Gastrocnemius medialis (tissue), 4 donors: ENCODE results near the gene LEKR1. TPM values are rescaled to one million over a fixed set of nuclear protein-coding genes. Genes with fewer than 3 reads are reported as not detected.

Experiments
- ATAC-seq, 2 donors: fragments of 150-250 bp; one replicate each; pipeline ENCODE4 v1.9.1; 2016
- DNase-seq, 2 donors: peaks; one replicate each; pipeline ENCODE4 v3.0.0-alpha.2; 2019
- H3K27ac ChIP-seq, 4 donors: fragments of 200-600 bp; sonication (generic); 1 replicate in 1 of 4; 2 replicates in 3 of 4; pipeline ENCODE4 v1.5.1; 2016 to 2018; ENCODE audit warnings: mild to moderate bottlenecking in 2 of 4, moderate library complexity in 1 of 4
- H3K27me3 ChIP-seq, 3 donors: fragments of 200-600 bp; sonication (generic) in 2 of 3; 1 replicate in 1 of 3; 2 replicates in 2 of 3; pipeline versions ENCODE4 v1.5.1 to v1.6.0; 2016 to 2019; ENCODE audit warnings: mild to moderate bottlenecking in 1 of 3, moderate library complexity in 1 of 3
- H3K36me3 ChIP-seq, 2 donors: fragments of 200-600 bp; sonication (generic) in 1 of 2; one replicate each; pipeline ENCODE4 v1.5.1; 2017 to 2018
- H3K4me1 ChIP-seq, 2 donors: fragments of 200-600 bp; sonication (generic) in 1 of 2; one replicate each; pipeline ENCODE4 v1.5.1; 2016 to 2017; ENCODE audit warnings: mild to moderate bottlenecking in 2 of 2
- H3K4me3 ChIP-seq, 4 donors: fragments of 200-600 bp; sonication (generic) in 3 of 4; 1 replicate in 1 of 4; 2 replicates in 3 of 4; pipeline ENCODE4 v1.5.1; 2016 to 2019; ENCODE audit warnings: mild to moderate bottlenecking in 2 of 4
- H3K9me3 ChIP-seq, 3 donors: fragments of 200-600 bp; sonication (generic) in 2 of 3; 1 replicate in 1 of 3; 2 replicates in 2 of 3; pipeline ENCODE4 v1.5.1; 2016 to 2019
- POLR2A ChIP-seq, 2 donors: fragments of 450-650 bp; IDR thresholded peaks; one replicate each; pipeline ENCODE4 v1.6.1; 2017; ENCODE audit warnings: antibody characterized with exemption in 2 of 2, mild to moderate bottlenecking in 2 of 2, moderate library complexity in 2 of 2
- in situ Hi-C, 4 donors: fragments of 200-750 bp; cut with MboI; loops; one replicate each; pipeline versions ENCODE4 v1.15.0 to v1.8.0; 2017; ENCODE audit warnings: low sequenced_read_pairs in 4 of 4
- intact Hi-C: fragments of 100-400 bp; cut with DNase I; formaldehyde crosslinking; loops from one replicate; pipeline ENCODE4 v1.15.1; 2023; ENCODE audit warnings: low total_unique reads
- total RNA-seq, 4 donors: library from RNA; depleted of rRNA; stranded (reverse); fragments of >200 nt; gene quantifications; one replicate each; pipeline versions ENCODE4 v1.1.0 to v1.2.3, GENCODE V29; 2016
- TF ChIP-seq, protein P1 (sequence below), 5 experiments: fragments of 450-650 bp in 3 of 5; fragments of 200-600 bp in 2 of 5; sonication (generic) in 2 of 5; IDR thresholded peaks in 4 of 5; conservative IDR thresholded peaks in 1 of 5; 1 replicate in 4 of 5; 2 replicates in 1 of 5; pipeline ENCODE4 v1.5.1; 2016 to 2019; ENCODE audit warnings: antibody characterized with exemption in 5 of 5, mild to moderate bottlenecking in 3 of 5, moderate library complexity in 3 of 5

LEKR1 gene
- total RNA-seq, 4 donors from 2014 or later = 0.20 to 0.56 TPM; not detected in 2

DNA sequence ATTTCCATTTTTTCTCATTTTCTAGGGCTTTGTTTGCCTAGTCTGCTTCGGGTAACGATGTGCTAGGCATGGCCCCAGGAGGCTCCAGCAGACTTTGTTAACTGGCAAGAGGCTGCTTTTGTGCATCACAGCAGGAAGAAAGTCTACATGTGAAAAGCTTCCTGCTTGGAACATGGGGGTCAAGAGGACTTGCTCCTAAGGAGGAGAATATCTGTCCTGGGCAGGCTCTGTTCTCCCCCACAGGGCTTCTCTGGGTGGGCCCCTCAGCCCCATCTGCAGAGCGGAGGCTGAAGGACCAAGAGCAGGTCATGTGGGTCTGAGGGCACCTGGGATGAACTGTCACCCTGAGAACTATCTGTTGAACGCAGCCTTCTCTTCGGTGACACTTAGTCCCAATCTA is 239.0 kb downstream of the LEKR1 start:
- no peaks in the 10 kb centered on the region for H3K9me3 ChIP-seq
- DNase-seq (no peak), ATAC-seq (no peak)
- intact Hi-C loops = no loop called here
- no peak for TF ChIP-seq POLR2A (IDR thresholded peaks at IDR 0.05)
- TF ChIP-seq, protein P1, sequence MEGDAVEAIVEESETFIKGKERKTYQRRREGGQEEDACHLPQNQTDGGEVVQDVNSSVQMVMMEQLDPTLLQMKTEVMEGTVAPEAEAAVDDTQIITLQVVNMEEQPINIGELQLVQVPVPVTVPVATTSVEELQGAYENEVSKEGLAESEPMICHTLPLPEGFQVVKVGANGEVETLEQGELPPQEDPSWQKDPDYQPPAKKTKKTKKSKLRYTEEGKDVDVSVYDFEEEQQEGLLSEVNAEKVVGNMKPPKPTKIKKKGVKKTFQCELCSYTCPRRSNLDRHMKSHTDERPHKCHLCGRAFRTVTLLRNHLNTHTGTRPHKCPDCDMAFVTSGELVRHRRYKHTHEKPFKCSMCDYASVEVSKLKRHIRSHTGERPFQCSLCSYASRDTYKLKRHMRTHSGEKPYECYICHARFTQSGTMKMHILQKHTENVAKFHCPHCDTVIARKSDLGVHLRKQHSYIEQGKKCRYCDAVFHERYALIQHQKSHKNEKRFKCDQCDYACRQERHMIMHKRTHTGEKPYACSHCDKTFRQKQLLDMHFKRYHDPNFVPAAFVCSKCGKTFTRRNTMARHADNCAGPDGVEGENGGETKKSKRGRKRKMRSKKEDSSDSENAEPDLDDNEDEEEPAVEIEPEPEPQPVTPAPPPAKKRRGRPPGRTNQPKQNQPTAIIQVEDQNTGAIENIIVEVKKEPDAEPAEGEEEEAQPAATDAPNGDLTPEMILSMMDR (IDR thresholded peaks at IDR 0.05 in 4 of 5, conservative IDR thresholded peaks at IDR 0.05 in 1 of 5) = no peak
- no peaks in the 10 kb centered on the region for H3K27me3 ChIP-seq
- H3K36me3 ChIP-seq = no peaks in the 10 kb centered on the region
- no peak overlapping the region for H3K4me3 ChIP-seq
- in situ Hi-C loops = no loop called here
- no peaks in the 10 kb centered on the region for H3K4me1 ChIP-seq
- H3K27ac ChIP-seq = no peak overlapping the region

DNA sequence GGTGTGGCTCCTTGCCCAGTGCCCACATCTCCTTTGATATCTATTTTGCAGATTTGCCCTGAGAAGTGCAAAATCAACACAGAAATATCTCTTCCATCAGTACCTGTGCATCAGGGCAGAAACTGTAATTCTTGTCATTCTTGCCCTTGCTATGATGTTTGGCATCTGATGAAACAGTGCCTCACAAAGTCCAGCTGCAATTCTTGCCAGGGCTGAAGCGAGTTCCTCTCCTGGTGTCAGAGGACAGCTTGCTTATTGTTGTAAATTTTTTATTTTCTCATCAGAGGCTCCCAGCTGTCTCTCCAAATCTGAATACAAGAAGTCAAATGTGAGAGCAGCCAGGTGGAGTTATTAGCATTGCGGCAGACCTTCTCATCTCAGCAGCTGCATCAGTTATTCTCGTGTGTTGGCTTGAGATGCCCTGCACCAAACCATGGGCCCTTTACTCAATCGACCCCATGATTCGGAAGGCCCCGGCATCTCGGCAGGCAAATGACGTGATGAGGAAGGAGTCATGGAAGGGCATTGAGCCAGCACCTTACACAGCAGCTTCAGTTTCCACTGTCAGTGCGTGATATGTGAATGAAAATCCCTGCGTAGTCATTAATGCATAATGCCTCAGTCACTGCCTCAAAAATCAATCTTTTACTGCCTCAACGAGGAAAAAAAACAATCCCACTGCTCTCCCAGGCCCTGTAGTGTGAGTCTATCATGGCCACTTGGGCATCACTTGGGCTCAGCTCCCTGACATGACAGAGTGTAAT is 240.4 kb downstream of the LEKR1 start:
- no peaks in the 10 kb centered on the region for H3K36me3 ChIP-seq
- in situ Hi-C loops (no loop called here), intact Hi-C loops (no loop called here)
- no peaks in the 10 kb centered on the region for H3K4me1 ChIP-seq
- no peaks in the 10 kb centered on the region for H3K27me3 ChIP-seq
- no peak overlapping the region for H3K4me3 ChIP-seq
- H3K27ac ChIP-seq = no peak overlapping the region
- DNase-seq (no peak), ATAC-seq (no peak)
- TF ChIP-seq POLR2A (IDR thresholded peaks at IDR 0.05) = no peak
- TF ChIP-seq, protein P1 (IDR thresholded peaks at IDR 0.05 in 4 of 5, conservative IDR thresholded peaks at IDR 0.05 in 1 of 5) = no peak
- no peaks in the 10 kb centered on the region for H3K9me3 ChIP-seq

- H3K27ac ChIP-seq = no peak overlapping the region
Observed at GRCh38 chr3:157067114-157067513, 241.0 kb downstream of the LEKR1 start.

DNA sequence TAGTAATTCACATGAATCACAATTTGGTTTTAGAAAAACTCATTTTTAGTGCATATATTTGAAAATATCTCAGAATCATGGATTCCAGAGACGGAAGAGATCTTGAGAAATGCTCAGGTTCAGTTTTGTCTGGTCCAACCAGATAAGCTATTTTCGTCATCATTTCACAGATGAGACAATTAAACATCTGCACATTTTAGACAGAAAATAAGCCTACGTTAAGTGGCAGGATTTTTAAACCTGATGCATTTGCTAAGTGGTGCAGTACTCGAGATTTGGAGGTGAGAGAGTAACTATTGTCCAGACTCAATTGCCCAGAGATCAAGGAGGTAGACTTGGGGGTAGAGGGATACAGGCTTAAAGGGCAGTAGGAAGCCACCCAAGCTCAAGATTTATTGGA is 243.3 kb downstream of the LEKR1 start:
- DNase-seq (no peak), ATAC-seq (no peak)
- no peaks in the 10 kb centered on the region for H3K36me3 ChIP-seq
- in situ Hi-C loops (no loop called here), intact Hi-C loops (no loop called here)
- no peaks in the 10 kb centered on the region for H3K9me3 ChIP-seq
- H3K27ac ChIP-seq = no peak overlapping the region
- no peak overlapping the region for H3K4me3 ChIP-seq
- no peaks in the 10 kb centered on the region for H3K27me3 ChIP-seq
- no peak for TF ChIP-seq POLR2A (IDR thresholded peaks at IDR 0.05)
- TF ChIP-seq, protein P1 (IDR thresholded peaks at IDR 0.05 in 4 of 5, conservative IDR thresholded peaks at IDR 0.05 in 1 of 5) = no peak
- no peaks in the 10 kb centered on the region for H3K4me1 ChIP-seq

More at GRCh38 chr3:157067114-157067513, 241.0 kb downstream of the LEKR1 start:
- no peak for ATAC-seq
- Histone ChIP-seq H3K27me3 (no peaks in the 10 kb centered on the region), H3K9me3 (no peaks in the 10 kb centered on the region), H3K4me3 (no peak overlapping the region), H3K4me1 (no peaks in the 10 kb centered on the region), H3K36me3 (no peaks in the 10 kb centered on the region)
- in situ Hi-C loops (no loop called here), intact Hi-C loops (no loop called here)
- no peak for DNase-seq
- TF ChIP-seq, protein P1 (IDR thresholded peaks at IDR 0.05 in 4 of 5, conservative IDR thresholded peaks at IDR 0.05 in 1 of 5) = no peak
- TF ChIP-seq POLR2A (IDR thresholded peaks at IDR 0.05) = no peak
